Retinal pigment epithelial cell (primary cell): ENCODE results near the gene FAM72D.
"Not testable (repeated sequence)": the region's sequence is repeated elsewhere in the genome, so short reads cannot be mapped to it uniquely, and the experiment has no call there.

ENCODE experiments used
- DNase-seq: peaks from one replicate; pipeline ENCODE4 v3.0.0-alpha.2; 2010; ENCODE audit warnings: low read depth
- H3K4me3 ChIP-seq: 2 replicates; pipeline ENCODE4 v1.5.1; 2011; ENCODE audit warnings: mild to moderate bottlenecking, low read length, control low read depth, moderate library complexity

FAM72D gene

GRCh38 chr1:145095284-145096057 is at the start of gene FAM72D, which contains the start of gene SRGAP2B:
Gene FAM72D (plus strand): TSS chr1:145095974. CDS start chr1:145096848, 874 bp downstream.
Gene SRGAP2B (minus strand): TSS chr1:145095328. CDS start chr1:145092901, 2,427 bp downstream.
- peak within 1 kb of the TSS; percentile 44 for H3K4me3 ChIP-seq
- DNase-seq, result not testable (repeated sequence)

- H3K4me3 ChIP-seq, DNase-seq: not testable (repeated sequence)
Observed at GRCh38 chr1:145047553-145047952, 48.2 kb upstream of the FAM72D start.

DNA sequence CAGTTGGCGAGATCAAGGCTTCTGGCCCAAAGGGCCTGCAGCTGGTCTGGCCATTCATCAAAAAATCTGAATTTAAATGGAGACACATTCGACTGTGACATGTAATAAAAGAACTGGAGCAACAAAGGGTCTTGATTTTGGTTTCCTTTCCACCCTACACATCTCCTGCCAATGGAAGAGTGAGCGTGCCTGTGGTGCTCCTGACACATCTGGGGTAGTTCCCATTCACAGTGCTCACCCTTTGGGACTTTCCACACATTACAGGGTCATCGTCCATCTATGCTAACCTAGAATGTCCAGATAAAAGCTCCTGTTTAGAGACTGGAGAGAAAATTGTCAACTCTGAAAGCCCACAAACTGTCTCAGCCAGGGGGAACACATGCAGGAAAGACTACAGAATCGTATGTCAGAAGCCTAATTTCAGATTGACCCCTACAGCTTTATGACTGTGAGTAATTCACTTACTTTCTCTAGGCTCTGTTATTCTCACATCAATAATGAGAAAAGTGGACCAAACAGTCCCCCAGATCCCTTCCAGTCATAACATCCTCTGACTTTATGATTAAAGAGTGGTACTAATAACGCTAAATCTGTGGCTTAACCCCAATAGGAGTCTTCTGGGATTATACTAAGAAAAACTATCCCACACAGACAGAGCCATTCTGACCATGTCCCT is 47.5 kb upstream of the FAM72D start:
- H3K4me3 ChIP-seq, DNase-seq: not testable (repeated sequence)

- DNase-seq, H3K4me3 ChIP-seq: not testable (repeated sequence)
Observed at GRCh38 chr1:145052019-145052776, 43.6 kb upstream of the FAM72D start.

DNA sequence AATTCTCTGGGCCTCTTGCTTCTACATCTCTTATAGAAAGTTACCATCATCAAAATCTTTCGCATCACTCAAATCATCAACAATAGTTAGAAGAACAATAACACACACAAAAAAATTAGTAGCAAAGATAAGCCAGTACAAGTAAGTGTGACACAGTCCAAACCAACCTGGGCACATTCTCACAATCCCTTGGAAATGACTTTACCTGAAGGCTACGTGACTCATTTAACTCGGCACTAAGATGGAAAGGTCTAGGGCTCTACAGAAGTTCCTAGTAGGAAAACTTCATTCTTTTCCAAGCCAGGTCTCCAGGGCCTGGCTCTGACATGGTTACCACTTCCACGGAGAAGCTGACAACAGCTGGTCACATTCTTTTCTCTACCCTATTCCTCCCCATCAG is 42.3 kb upstream of the FAM72D start:
- not testable (repeated sequence) for DNase-seq, H3K4me3 ChIP-seq

- DNase-seq, result not testable (repeated sequence)
Observed at GRCh38 chr1:145055217-145055760, 40.5 kb upstream of the FAM72D start.

GRCh38 chr1:145058184-145058583 is 37.6 kb upstream of the FAM72D start:
- not testable (repeated sequence) for H3K4me3 ChIP-seq, DNase-seq

More at GRCh38 chr1:145055217-145055760, 40.5 kb upstream of the FAM72D start:
- H3K4me3 ChIP-seq, result not testable (repeated sequence)

DNA sequence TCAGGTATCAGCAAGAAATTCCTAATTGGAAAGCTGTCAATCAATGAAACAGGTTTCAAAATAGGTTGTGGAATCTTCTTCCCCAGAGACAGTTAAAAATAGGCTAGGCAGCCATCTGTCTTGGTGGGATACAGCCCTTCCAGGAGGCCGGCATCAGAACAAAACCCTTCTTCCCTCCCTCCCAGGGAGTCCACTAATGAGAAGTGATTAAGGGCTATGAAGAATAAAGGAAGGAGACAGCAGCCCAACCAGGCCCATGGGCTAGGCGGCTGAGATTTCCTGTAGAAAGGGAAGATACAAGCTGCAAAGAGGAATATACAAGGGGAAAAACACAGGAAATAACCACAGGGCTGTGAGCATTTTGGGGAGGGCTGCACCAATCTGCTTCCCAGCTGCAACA is 32.5 kb upstream of the FAM72D start:
- not testable (repeated sequence) for H3K4me3 ChIP-seq, DNase-seq

GRCh38 chr1:145063941-145064648 is 31.7 kb upstream of the FAM72D start:
- not testable (repeated sequence) for DNase-seq, H3K4me3 ChIP-seq

GRCh38 chr1:145065194-145065826 is 30.5 kb upstream of the FAM72D start:
- not testable (repeated sequence) for DNase-seq, H3K4me3 ChIP-seq

- H3K4me3 ChIP-seq, DNase-seq: not testable (repeated sequence)
Observed at GRCh38 chr1:145066486-145066885, 29.3 kb upstream of the FAM72D start.

GRCh38 chr1:145071569-145071968 is 24.2 kb upstream of the FAM72D start:
- H3K4me3 ChIP-seq, DNase-seq: not testable (repeated sequence)

GRCh38 chr1:145074021-145074559 is 21.7 kb upstream of the FAM72D start:
- not testable (repeated sequence) for H3K4me3 ChIP-seq, DNase-seq

DNA sequence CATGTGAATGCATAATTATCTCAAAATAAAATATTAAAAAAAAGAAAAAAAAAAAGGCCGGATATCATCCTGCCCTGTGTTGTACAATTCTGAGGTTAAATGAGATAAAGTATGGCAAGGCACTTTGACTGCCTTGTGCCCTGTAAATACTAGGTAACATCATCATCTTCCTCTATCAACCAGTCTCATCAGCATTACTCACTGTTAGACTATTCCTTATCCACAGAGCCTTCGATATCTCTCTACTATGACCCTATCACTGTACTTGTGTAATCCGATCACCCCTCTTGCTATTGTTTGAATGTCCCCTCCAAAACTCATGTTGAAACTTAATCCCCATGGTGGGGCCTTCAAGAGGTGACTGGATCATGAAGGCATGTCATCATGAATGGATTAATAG is 18.9 kb upstream of the FAM72D start:
- not testable (repeated sequence) for H3K4me3 ChIP-seq, DNase-seq

GRCh38 chr1:145077872-145078786 is 17.6 kb upstream of the FAM72D start:
- DNase-seq, H3K4me3 ChIP-seq: not testable (repeated sequence)

- DNase-seq, result not testable (repeated sequence)
Observed at GRCh38 chr1:145078787-145079370, 16.9 kb upstream of the FAM72D start.

GRCh38 chr1:145079737-145080136 is 16.0 kb upstream of the FAM72D start:
- H3K4me3 ChIP-seq, DNase-seq: not testable (repeated sequence)

More at GRCh38 chr1:145078787-145079370, 16.9 kb upstream of the FAM72D start:
- not testable (repeated sequence) for H3K4me3 ChIP-seq
